GM12878 (cell line): ENCODE measurements around the gene FAM110A. TPM values are rescaled to one million over a fixed set of nuclear protein-coding genes. Genes with fewer than 3 reads are reported as not detected.

ENCODE experiments used
- ATAC-seq: fragments of 200-7000 bp; cut with Tn5 transposase; 3 replicates; pipeline ENCODE4 v1.9.1; 2020; ENCODE audit warnings: mild to moderate bottlenecking, moderate library complexity
- BruUV-seq: library from RNA; stranded (reverse); fragments of 400-500 nt; replicated peaks from 2 replicates; lab custom pipeline; 2021; lab: Mats Ljungman, UMichigan
- CTCF ChIA-PET: fragments of 300-600 bp; sonication (Branson Sonifier 250); formaldehyde crosslinking; extraction: SDS; loops from one replicate; lab custom pipeline; 2021; ENCODE audit warnings: inconsistent platforms; lab: Yijun Ruan, JAX
- POLR2A ChIA-PET: fragments of 350-600 bp; formaldehyde crosslinking; extraction: SDS; loops from one replicate; lab custom pipeline; 2021; ENCODE audit warnings: inconsistent platforms; lab: Charles Lee
- RAD21 ChIA-PET: fragments of 300-600 bp; sonication (Branson Sonifier 250); formaldehyde crosslinking; loops from one replicate; lab custom pipeline; 2023; ENCODE audit warnings: antibody characterized with exemption; ENCODE audit not compliant: unreplicated experiment; lab: Charles Lee
- SMC1A ChIA-PET: fragments of 300-600 bp; sonication (Branson Sonifier 250); formaldehyde crosslinking; loops from one replicate; lab custom pipeline; 2023; ENCODE audit not compliant: unreplicated experiment, uncharacterized antibody; lab: Charles Lee
- DNase-seq: peaks from one replicate; pipeline ENCODE4 v3.0.0-alpha.2; 2011; ENCODE audit warnings: low read depth, low spot score
- FAIRE-seq: peaks from 3 replicates; lab custom pipeline; 2011; peaks lifted over from hg19 to GRCh38; lab: Jason Lieb, UNC
- H2AFZ ChIP-seq: 2 replicates; pipeline ENCODE4 v1.6.0; 2011; ENCODE audit warnings: low read depth, low read length, control low read depth; ENCODE audit not compliant: control insufficient read depth
- H3K27ac ChIP-seq: 2 replicates; pipeline ENCODE4 v1.5.1; 2011; ENCODE audit warnings: control low read depth; ENCODE audit not compliant: control insufficient read depth, insufficient read depth
- H3K27me3 ChIP-seq, 2 experiments: replicated peaks in 1 of 2; 2 replicates each; pipeline versions ENCODE4 v1.6.0 to v1.6.1; 2011; ENCODE audit warnings: low read length in 1 of 2; ENCODE audit not compliant: control insufficient read depth in 2 of 2, insufficient read depth in 2 of 2
- H3K36me3 ChIP-seq, 2 experiments: 2 replicates each; pipeline ENCODE4 v1.5.1; 2011; ENCODE audit warnings: low read length in 1 of 2; ENCODE audit not compliant: control insufficient read depth in 2 of 2, insufficient read depth in 2 of 2
- H3K4me1 ChIP-seq: 2 replicates; pipeline ENCODE4 v1.6.1; 2011; ENCODE audit warnings: mild to moderate bottlenecking, low read length, moderate library complexity, mixed read lengths; ENCODE audit not compliant: control insufficient read depth, insufficient read depth
- H3K4me2 ChIP-seq: 2 replicates; pipeline ENCODE4 v1.6.0; 2011; ENCODE audit warnings: control low read depth; ENCODE audit not compliant: control insufficient read depth, insufficient read depth
- H3K4me3 ChIP-seq: fragments of 200-600 bp; sonication (generic); 2 replicates; pipeline ENCODE4 v1.5.1; 2016
- H3K79me2 ChIP-seq: 2 replicates; pipeline ENCODE4 v1.6.0; 2011; ENCODE audit warnings: low read length; ENCODE audit not compliant: control insufficient read depth, insufficient read depth
- H3K9ac ChIP-seq: 2 replicates; pipeline ENCODE4 v1.8.0; 2011; ENCODE audit warnings: low read length, control low read depth, mixed read lengths; ENCODE audit not compliant: control insufficient read depth, insufficient read depth
- H3K9me3 ChIP-seq: replicated peaks from 3 replicates; pipeline ENCODE4 v1.5.1; 2011; ENCODE audit warnings: mild to moderate bottlenecking, low read length; ENCODE audit not compliant: control insufficient read depth, insufficient read depth
- H4K20me1 ChIP-seq: 2 replicates; pipeline ENCODE4 v1.6.0; 2011; ENCODE audit not compliant: control insufficient read depth, insufficient read depth
- REST ChIP-seq: IDR thresholded peaks from 2 replicates; pipeline ENCODE4 v1.6.1; 2012; ENCODE audit warnings: mild to moderate bottlenecking, low read depth, low read length
- WGBS: methylation state at CpG from one replicate; pipeline ENCODE4 v1.1.6; 2016; ENCODE audit warnings: low lambda C conversion rate; ENCODE audit not compliant: insufficient replicate concordance, insufficient coverage; ENCODE audit errors: missing lambda C conversion rate; 5-methylcytosine and 5-hydroxymethylcytosine counted together
- in situ Hi-C: fragments of 300-500 bp; cut with MboI; formaldehyde crosslinking; loops from 9 replicates; pipeline ENCODE4 v1.14.3; 2018; ENCODE audit warnings: mixed read lengths
- intact Hi-C: fragments of 100-400 bp; cut with micrococcal nuclease; formaldehyde crosslinking; loops from one replicate; pipeline ENCODE4 v1.14.2; 2022; ENCODE audit not compliant: unreplicated experiment
- polyA plus RNA-seq, 11 experiments: library from polyadenylated mRNA; depleted of rRNA in 4 of 11; unstranded in 6 of 11; stranded (reverse) in 5 of 11; fragments of >200 nt; fragmentation: Nextera tagmentation in 4 of 11; fragmentation: Illumina TruSeq in 1 of 11; extraction: Ambion mirVana in 4 of 11; extraction: Trizol in 1 of 11; gene quantifications; 1 replicate in 1 of 11; 2 replicates in 10 of 11; pipeline versions ENCODE4 v1.2.1 to v1.2.3, GENCODE V29; 2011 to 2016; ENCODE audit warnings: inconsistent platforms in 2 of 11, missing spikeins in 2 of 11, low read depth in 1 of 11
- total RNA-seq, 4 experiments: library from RNA; depleted of rRNA in 3 of 4; stranded (reverse); fragments of >200 nt in 3 of 4; fragmentation: Illumina TruSeq in 1 of 4; extraction: Trizol in 1 of 4; gene quantifications; 2 replicates each; pipeline versions ENCODE4 v1.2.1 to v1.2.3, GENCODE V29; 2013 to 2021
- TF ChIP-seq, protein P1 (sequence below): IDR thresholded peaks from 2 replicates; pipeline ENCODE4 v1.6.1; 2011; ENCODE audit warnings: mild to moderate bottlenecking, low read depth, low read length, moderate library complexity; ENCODE audit not compliant: insufficient replicate concordance

Gene FAM110A
- total and polyA plus RNA-seq, 10 of the 15 experiments (the other 5 are each of a cell fraction or from before 2014, with no cell fraction given), result 1.1 to 14.8 (median 7.4) TPM

DNA sequence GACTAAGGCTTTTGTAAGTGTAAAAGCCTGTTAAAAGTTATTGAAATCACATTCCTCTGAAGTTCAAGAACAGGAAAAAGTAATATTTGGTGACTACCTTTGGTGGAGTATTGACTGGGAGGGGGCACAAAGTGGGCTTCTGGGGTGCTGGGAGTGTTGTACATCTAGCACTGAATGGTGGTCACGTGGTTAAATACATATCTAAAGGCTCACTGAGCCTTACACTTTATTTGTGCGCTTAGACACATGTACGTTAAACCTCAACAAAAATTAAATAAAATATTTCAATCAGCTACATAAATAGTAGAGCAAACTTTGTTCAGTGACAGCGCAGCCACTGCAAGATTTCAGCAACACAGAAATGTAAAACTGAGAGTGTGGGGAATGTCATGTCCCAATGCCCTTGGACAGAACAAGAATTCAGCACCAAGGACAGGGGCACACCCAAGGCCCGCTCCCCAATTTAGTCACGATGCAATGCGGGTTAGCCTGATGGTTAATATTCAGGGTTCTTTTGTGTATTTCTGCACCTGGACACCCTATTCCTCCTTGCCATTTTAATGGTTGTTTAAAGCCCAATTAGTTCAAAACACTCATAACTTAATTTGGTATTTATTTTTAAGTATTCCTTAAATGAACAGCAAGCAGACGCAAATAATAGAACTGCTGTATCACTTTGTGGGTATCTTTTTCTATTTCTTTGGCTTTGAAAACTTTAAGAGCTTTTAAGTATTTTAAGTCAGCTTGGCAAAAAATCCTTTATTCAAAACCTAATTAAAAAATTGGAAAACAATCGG lies 45.2 kb downstream of the FAM110A start:
- BruUV-seq, result no TSS peak
- Histone ChIP-seq H3K36me3 (no peaks in the 10 kb centered on the region), H2AFZ (no peak overlapping the region), H3K4me1 (0 out of 2 replicates have a peak, but pooled peaks cover 4% of the 10 kb centered on the region), H4K20me1 (no peaks in the 10 kb centered on the region), H3K9me3 (no peaks in the 10 kb centered on the region), H3K27ac (no peak overlapping the region), H3K4me2 (no peak overlapping the region), H3K4me3 (no peak overlapping the region), H3K79me2 (no peaks in the 10 kb centered on the region), H3K27me3 (no peaks in the 10 kb centered on the region), H3K9ac (no peak overlapping the region)
- TF ChIP-seq REST, result peak; percentile 90
- TF ChIP-seq, protein P1, sequence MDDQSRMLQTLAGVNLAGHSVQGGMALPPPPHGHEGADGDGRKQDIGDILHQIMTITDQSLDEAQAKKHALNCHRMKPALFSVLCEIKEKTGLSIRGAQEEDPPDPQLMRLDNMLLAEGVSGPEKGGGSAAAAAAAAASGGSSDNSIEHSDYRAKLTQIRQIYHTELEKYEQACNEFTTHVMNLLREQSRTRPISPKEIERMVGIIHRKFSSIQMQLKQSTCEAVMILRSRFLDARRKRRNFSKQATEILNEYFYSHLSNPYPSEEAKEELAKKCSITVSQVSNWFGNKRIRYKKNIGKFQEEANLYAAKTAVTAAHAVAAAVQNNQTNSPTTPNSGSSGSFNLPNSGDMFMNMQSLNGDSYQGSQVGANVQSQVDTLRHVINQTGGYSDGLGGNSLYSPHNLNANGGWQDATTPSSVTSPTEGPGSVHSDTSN, result no peak
- intact Hi-C loops, result no loop called here
- FAIRE-seq (no peak), DNase-seq (no peak), ATAC-seq (no peak)
- RAD21 ChIA-PET, result no interaction called here
- POLR2A ChIA-PET, result no interaction called here
- SMC1A ChIA-PET, result interaction anchor here (1.3 kb wide), 1 partner anchor 78 kb away, joined by 3 read pairs; no protein-coding TSS in a partner anchor
- 74% methylated on average over 9 of the region's 9 CpGs for WGBS
- in situ Hi-C loops, result no loop called here
- CTCF ChIA-PET, result interaction anchor here (0.7 kb wide), 1 partner anchor 11 kb away, joined by 3 read pairs; no protein-coding TSS in a partner anchor
